Stomach (tissue), 9 donors: ENCODE measurements around the gene KIAA0513. TPM values are rescaled to one million over a fixed set of nuclear protein-coding genes. Genes with fewer than 3 reads are reported as not detected.
A peak's percentile ranks its signal among the peaks of the same experiment; 100 is the strongest.

Source experiments
- DNase-seq, 2 donors: peaks; one replicate each; pipeline versions ENCODE4 v3.0.0 to v3.0.0-alpha.2; 2013 to 2019
- H3K27ac ChIP-seq, 5 donors: fragments of 200-600 bp in 4 of 5; sonication (generic) in 4 of 5; one replicate each; pipeline ENCODE4 v1.5.1; 2013 to 2019; ENCODE audit warnings: mild to moderate bottlenecking in 1 of 5, moderate library complexity in 1 of 5
- H3K27me3 ChIP-seq, 3 donors: fragments of 200-600 bp; sonication (generic); one replicate each; pipeline ENCODE4 v1.5.1; 2017 to 2019; ENCODE audit warnings: mixed run types in 1 of 3
- H3K36me3 ChIP-seq, 4 donors: fragments of 200-600 bp; sonication (generic); 1 replicate in 3 of 4; 2 replicates in 1 of 4; pipeline ENCODE4 v1.5.1; 2016 to 2019
- H3K4me1 ChIP-seq, 4 donors: fragments of 200-600 bp; sonication (generic); one replicate each; pipeline ENCODE4 v1.5.1; 2016 to 2019
- H3K4me3 ChIP-seq, 4 donors: fragments of 200-600 bp; sonication (generic) in 3 of 4; one replicate each; pipeline ENCODE4 v1.5.1; 2016 to 2019; ENCODE audit warnings: mild to moderate bottlenecking in 1 of 4
- H3K9me3 ChIP-seq, 4 donors: fragments of 200-600 bp; sonication (generic); one replicate each; pipeline ENCODE4 v1.5.1; 2016 to 2019
- EP300 ChIP-seq: sonication (generic); formaldehyde crosslinking; IDR thresholded peaks from one replicate; pipeline ENCODE4 v1.6.1; 2017; ENCODE audit warnings: antibody characterized with exemption
- POLR2A ChIP-seq, 4 donors: fragments of 450-650 bp; IDR thresholded peaks; one replicate each; pipeline ENCODE4 v1.6.1; 2016; ENCODE audit warnings: antibody characterized with exemption in 4 of 4, control low read depth in 2 of 4, mild to moderate bottlenecking in 1 of 4, moderate library complexity in 1 of 4
- POLR2AphosphoS5 ChIP-seq, 3 donors: sonication (generic); formaldehyde crosslinking; IDR thresholded peaks; one replicate each; pipeline ENCODE4 v1.6.1; 2016; ENCODE audit warnings: antibody characterized with exemption in 3 of 3
- WGBS, 5 donors: extraction: QIAGEN DNeasy Blood & Tissue Kit in 3 of 5; methylation state at CpG; one replicate each; pipeline versions ENCODE4 v1.1.5 to v1.1.7; 2013 to 2018; 5-methylcytosine and 5-hydroxymethylcytosine counted together
- intact Hi-C: fragments of 100-400 bp; cut with DNase I; formaldehyde crosslinking; loops from one replicate; pipeline ENCODE4 v1.15.1; 2023; ENCODE audit warnings: low total_unique reads
- polyA plus RNA-seq, 3 donors: library from polyadenylated mRNA; stranded (reverse); fragments of 200-250 nt; gene quantifications; one replicate each; pipeline ENCODE4 v1.2.3, GENCODE V29; 2013
- total RNA-seq, 5 donors: library from RNA; depleted of rRNA; stranded (reverse); fragments of >200 nt; gene quantifications; one replicate each; pipeline versions ENCODE4 v1.1.0 to v1.2.3, GENCODE V29; 2014 to 2016
- TF ChIP-seq, protein P1 (sequence below), 7 experiments: fragments of 450-650 bp in 4 of 7; fragments of 200-600 bp in 3 of 7; sonication (generic) in 3 of 7; IDR thresholded peaks; one replicate each; pipeline ENCODE4 v1.5.1; 2016 to 2019; ENCODE audit warnings: antibody characterized with exemption in 7 of 7, control low read depth in 2 of 7, mild to moderate bottlenecking in 1 of 7
- donor health status: healthy with polysubstance abuse.
- donor health status: Bipolar disorder and iron deficiency.
- donor health status: healthy.

The KIAA0513 gene
- total and polyA plus RNA-seq, 8 donors: 3.6 to 40.6 (median 14.9) TPM

DNA sequence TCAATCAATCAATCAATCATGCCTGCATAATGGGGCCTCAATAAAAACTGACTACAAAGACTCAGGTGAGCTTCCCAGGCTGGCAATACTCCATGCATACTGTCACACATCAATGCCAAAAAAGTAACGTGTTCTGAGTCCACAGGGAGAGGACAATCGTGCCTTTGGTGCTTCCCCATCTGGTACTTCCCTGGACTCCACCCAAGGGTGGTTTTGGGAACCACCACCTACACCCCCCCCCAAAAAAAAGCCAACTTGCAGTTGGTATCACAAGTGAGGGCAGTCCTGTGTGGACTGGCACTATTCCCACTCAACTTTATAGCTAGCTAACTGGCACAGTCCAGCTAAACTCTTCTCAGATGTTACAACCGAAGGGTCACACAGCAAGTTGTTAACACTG lies 19.3 kb upstream of the KIAA0513 start:
- Histone ChIP-seq H3K27ac (peak overlapping the region in 4 of 5 donors; percentile 15 to 95 (median 70)), H3K4me3 (no peak overlapping the region), H3K4me1 (peaks cover 74 to 85% (median 77%) of the 10 kb centered on the region in 4 donors), H3K27me3 (no peaks in the 10 kb centered on the region), H3K9me3 (no peaks in the 10 kb centered on the region), H3K36me3 (peaks cover 0 to 4% (median 0%) of the 10 kb centered on the region in 4 donors)
- TF ChIP-seq, protein P1, sequence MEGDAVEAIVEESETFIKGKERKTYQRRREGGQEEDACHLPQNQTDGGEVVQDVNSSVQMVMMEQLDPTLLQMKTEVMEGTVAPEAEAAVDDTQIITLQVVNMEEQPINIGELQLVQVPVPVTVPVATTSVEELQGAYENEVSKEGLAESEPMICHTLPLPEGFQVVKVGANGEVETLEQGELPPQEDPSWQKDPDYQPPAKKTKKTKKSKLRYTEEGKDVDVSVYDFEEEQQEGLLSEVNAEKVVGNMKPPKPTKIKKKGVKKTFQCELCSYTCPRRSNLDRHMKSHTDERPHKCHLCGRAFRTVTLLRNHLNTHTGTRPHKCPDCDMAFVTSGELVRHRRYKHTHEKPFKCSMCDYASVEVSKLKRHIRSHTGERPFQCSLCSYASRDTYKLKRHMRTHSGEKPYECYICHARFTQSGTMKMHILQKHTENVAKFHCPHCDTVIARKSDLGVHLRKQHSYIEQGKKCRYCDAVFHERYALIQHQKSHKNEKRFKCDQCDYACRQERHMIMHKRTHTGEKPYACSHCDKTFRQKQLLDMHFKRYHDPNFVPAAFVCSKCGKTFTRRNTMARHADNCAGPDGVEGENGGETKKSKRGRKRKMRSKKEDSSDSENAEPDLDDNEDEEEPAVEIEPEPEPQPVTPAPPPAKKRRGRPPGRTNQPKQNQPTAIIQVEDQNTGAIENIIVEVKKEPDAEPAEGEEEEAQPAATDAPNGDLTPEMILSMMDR (IDR thresholded peaks at IDR 0.05): no peak
- intact Hi-C loops: no loop called here
- DNase-seq: no peak
- 52 to 83% (median 56%) methylated on average over 1 to 3 of the region's 3 CpGs for WGBS, 5 donors

DNA sequence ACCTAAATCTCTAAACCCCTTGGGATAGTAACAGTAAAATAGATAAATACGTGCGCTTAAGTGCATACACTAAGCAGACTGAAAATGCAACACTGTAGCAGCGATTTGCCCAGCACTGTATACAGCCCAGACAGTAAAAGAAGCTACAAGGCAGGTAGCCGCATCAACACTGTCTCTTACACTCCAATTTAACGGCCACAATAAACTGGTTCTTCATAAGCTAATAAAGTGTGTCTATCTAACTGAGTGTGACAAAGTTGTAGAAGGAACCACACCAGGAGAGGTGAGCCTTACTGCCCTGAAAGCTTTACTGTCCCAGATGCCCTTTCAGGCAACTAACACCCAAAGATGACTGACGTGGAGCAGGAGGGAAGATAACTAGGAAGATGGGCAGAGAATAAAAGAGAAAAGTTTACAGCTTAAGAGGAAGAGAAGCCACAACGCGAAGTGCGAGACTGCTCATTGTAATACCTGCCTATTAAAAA lies 17.1 kb upstream of the KIAA0513 start:
- intact Hi-C loops: no loop called here
- peaks cover 0 to 4% (median 0%) of the 10 kb centered on the region in 4 donors for H3K36me3 ChIP-seq
- peaks cover 51 to 83% (median 65%) of the 10 kb centered on the region in 4 donors for H3K4me1 ChIP-seq
- no peaks in the 10 kb centered on the region for H3K27me3 ChIP-seq
- no peaks in the 10 kb centered on the region for H3K9me3 ChIP-seq
- TF ChIP-seq, protein P1 (IDR thresholded peaks at IDR 0.05): no peak
- no peak for TF ChIP-seq EP300
- no peak for TF ChIP-seq POLR2AphosphoS5 (IDR thresholded peaks at IDR 0.05)
- TF ChIP-seq POLR2A (IDR thresholded peaks at IDR 0.05): no peak
- H3K4me3 ChIP-seq: peak overlapping the region; percentile 65 to 85 (median 74)
- peak overlapping the region; percentile 94 to 98 (median 97) for H3K27ac ChIP-seq
- DNase-seq: no peak
- WGBS, 5 donors: 14 to 33% (median 21%) methylated on average over 9 of the region's 9 CpGs

DNA sequence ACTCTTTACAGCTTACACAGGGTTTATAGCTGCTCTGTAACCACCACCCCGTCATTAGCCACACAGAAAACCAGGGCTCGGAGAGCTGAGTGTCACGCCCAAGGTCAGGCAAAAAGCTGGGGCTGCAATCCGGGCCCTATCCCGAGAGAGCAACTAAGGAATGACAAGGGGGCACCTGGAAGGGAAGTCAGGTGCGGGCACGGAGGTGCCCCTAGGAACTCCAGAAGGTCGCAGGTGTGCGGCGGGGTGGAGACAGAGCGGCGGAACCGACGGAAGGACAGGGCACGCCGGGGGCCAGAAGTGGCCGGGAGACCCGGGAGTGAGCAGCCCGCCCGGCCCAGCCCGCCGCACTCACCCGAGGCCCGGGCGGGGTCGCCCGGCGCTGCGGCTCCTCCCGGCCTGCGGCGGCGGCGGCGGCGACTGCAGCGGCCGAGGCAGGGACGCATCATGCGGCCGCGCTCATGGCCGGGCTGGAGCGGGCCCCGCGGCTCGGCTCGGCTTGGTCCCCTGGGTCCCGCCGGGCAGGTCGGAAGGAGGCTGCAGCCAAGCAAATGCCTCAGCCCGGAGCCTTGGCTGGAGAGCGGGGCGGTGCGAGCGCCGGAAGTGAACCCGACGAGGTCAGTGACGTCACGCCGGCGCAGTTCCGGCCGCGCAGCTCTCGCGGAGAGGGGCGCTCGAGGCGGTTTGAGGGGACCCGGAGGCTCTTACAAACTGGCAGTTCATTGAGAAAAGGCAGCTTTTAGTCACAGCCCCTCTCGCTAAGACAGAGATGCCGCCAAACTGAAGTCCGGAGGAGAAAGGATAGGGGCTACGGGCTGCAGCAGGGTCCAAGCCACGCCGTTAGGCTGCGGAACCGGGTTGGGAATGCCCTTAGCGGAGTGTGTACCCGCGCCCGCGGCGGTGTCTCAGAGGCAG lies 16.4 kb upstream of the KIAA0513 start, which contains the start of gene ZDHHC7:
ZDHHC7 (minus strand) TSS at position 605 of the 915 bp plus-strand sequence. CDS start 20,917 bp downstream, outside the sequence.
- peak; percentile 86 to 97 for DNase-seq
- peak within 1 kb of the TSS; percentile 94 to 98 (median 97) for H3K27ac ChIP-seq
- 0 to 1% (median 1%) methylated on average over 27 to 86 of the region's 86 CpGs for whole genome bisulfite sequencing, 5 donors
- peaks cover 0 to 4% (median 0%) of the 10 kb centered on the region in 4 donors for H3K36me3 ChIP-seq
- H3K4me3 ChIP-seq: peak within 1 kb of the TSS; percentile 65 to 85 (median 74)
- intact Hi-C loops: no loop called here
- no peaks in the 10 kb centered on the region for H3K9me3 ChIP-seq
- TF ChIP-seq POLR2A (IDR thresholded peaks at IDR 0.05) (peak in 2 of 4 donors; percentile 40 to 84), EP300 (no peak), POLR2AphosphoS5 (IDR thresholded peaks at IDR 0.05) (peak; percentile 84 to 96 (median 92))
- TF ChIP-seq, protein P1 (IDR thresholded peaks at IDR 0.05): peak in 1 of 7 experiments; percentile 7
- H3K4me1 ChIP-seq: peaks cover 44 to 81% (median 58%) of the 10 kb centered on the region in 4 donors
- H3K27me3 ChIP-seq: no peaks in the 10 kb centered on the region

DNA sequence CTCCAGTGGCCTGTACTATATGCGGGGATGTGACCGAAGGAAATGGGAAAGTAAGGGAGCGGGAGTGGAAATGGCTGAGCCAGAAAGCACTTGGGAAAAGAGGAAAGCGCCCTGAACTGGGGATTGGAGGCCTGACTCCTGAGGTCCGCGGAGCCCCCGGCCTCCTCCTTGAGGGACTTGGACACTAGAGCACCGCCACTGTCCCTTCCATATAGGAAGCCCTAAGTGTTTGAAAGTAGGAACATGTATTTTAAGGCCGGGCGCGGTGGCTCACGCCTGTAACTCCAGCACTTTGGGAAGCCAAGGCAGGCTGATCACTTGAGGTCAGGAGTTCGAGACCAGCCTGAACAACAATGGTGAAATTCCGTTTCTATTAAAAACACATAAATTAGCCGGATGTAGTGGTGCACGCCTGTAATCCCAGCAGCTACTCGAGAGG lies 15.7 kb upstream of the KIAA0513 start:
- DNase-seq: no peak
- Histone ChIP-seq H3K27ac (peak overlapping the region; percentile 94 to 98 (median 97)), H3K9me3 (no peaks in the 10 kb centered on the region), H3K36me3 (peaks cover 0 to 4% (median 0%) of the 10 kb centered on the region in 4 donors), H3K4me1 (peaks cover 38 to 77% (median 51%) of the 10 kb centered on the region in 4 donors), H3K4me3 (peak overlapping the region; percentile 65 to 85 (median 74)), H3K27me3 (no peaks in the 10 kb centered on the region)
- WGBS, 5 donors: 11 to 23% (median 17%) methylated on average over 17 of the region's 17 CpGs
- TF ChIP-seq EP300 (no peak), POLR2AphosphoS5 (IDR thresholded peaks at IDR 0.05) (no peak), POLR2A (IDR thresholded peaks at IDR 0.05) (no peak)
- TF ChIP-seq, protein P1 (IDR thresholded peaks at IDR 0.05): no peak
- intact Hi-C loops: no loop called here
